NCI-H128 (cell line): ENCODE results near the gene AR.

Source experiments
- DNase-seq: peaks from one replicate; lab custom pipeline; 2025; ENCODE audit not compliant: unreplicated experiment; lab: John Stamatoyannopoulos, UW

AR gene

GRCh38 chrX:67543818-67544217 is at the start of gene AR:
TSS of gene AR (plus strand) at chrX:67544021. CDS start at chrX:67545147, 1,126 bp downstream.
- no peak for DNase-seq

- DNase-seq, result no peak
Observed at GRCh38 chrX:67500617-67501016, 43.2 kb upstream of the AR start.

GRCh38 chrX:67503004-67503403 is 40.8 kb upstream of the AR start:
- DNase-seq, result no peak

GRCh38 chrX:67503453-67503852 is 40.4 kb upstream of the AR start:
- no peak for DNase-seq

GRCh38 chrX:67520671-67521070 is 23.1 kb upstream of the AR start:
- no peak for DNase-seq

- DNase-seq, result no peak
Observed at GRCh38 chrX:67523002-67523681, 20.7 kb upstream of the AR start.

GRCh38 chrX:67523932-67524331 is 19.9 kb upstream of the AR start:
- DNase-seq, result no peak

GRCh38 chrX:67524428-67524827 is 19.4 kb upstream of the AR start:
- DNase-seq, result no peak

- no peak for DNase-seq
Observed at GRCh38 chrX:67524950-67525691, 18.7 kb upstream of the AR start.

- DNase-seq, result no peak
Observed at GRCh38 chrX:67536564-67536963, 7.3 kb upstream of the AR start.

- no peak for DNase-seq
Observed at GRCh38 chrX:67538383-67538782, 5.4 kb upstream of the AR start.

- no peak for DNase-seq
Observed at GRCh38 chrX:67544281-67545035, 637 bp downstream of the AR start.

- no peak for DNase-seq
Observed at GRCh38 chrX:67545036-67545821, 1.4 kb downstream of the AR start.

- DNase-seq, result no peak
Observed at GRCh38 chrX:67545893-67546495, 2.2 kb downstream of the AR start.

GRCh38 chrX:67546496-67547423 is 2.9 kb downstream of the AR start:
- no peak for DNase-seq

GRCh38 chrX:67555578-67556203 is 11.9 kb downstream of the AR start:
- no peak for DNase-seq

GRCh38 chrX:67558267-67558666 is 14.4 kb downstream of the AR start:
- DNase-seq, result no peak

GRCh38 chrX:67563469-67564448 is 19.9 kb downstream of the AR start:
- DNase-seq, result no peak
